PC-3 (cell line): ENCODE measurements around the gene TKT. TPM values are rescaled to one million over a fixed set of nuclear protein-coding genes. Genes with fewer than 3 reads are reported as not detected.

Experiments used
- ATAC-seq: fragments of 200-7000 bp; cut with Tn5 transposase; 2 replicates; pipeline ENCODE4 v1.9.1; 2020; ENCODE audit warnings: mild to moderate bottlenecking, moderate library complexity
- BruUV-seq: library from RNA; stranded (reverse); fragments of 400-500 nt; replicated peaks from 2 replicates; lab custom pipeline; 2021; lab: Mats Ljungman, UMichigan
- CTCF ChIA-PET: fragments of 300-600 bp; sonication (Branson Sonifier 250); formaldehyde crosslinking; loops from one replicate; lab custom pipeline; 2022; ENCODE audit warnings: antibody characterized with exemption; lab: Charles Lee
- POLR2A ChIA-PET: fragments of 300-600 bp; sonication (Branson Sonifier 250); formaldehyde crosslinking; loops from one replicate; lab custom pipeline; 2022; ENCODE audit warnings: antibody characterized with exemption; ENCODE audit not compliant: unreplicated experiment; lab: Charles Lee
- DNase-seq: peaks from one replicate; pipeline ENCODE4 v3.0.0-alpha.2; 2015
- H2AFZ ChIP-seq: fragments of 300-600 bp; sonication (generic); 2 replicates; pipeline ENCODE4 v1.6.0; 2016; ENCODE audit warnings: antibody characterized with exemption, low read length
- H3F3A ChIP-seq: fragments of 300-600 bp; sonication (generic); one replicate; pipeline ENCODE4 v1.6.0; 2017; ENCODE audit warnings: antibody characterized with exemption, low read length, control low read depth, mild to moderate bottlenecking; ENCODE audit not compliant: unreplicated experiment
- H3K27ac ChIP-seq: fragments of 300-600 bp; sonication (generic); 2 replicates; pipeline ENCODE4 v1.5.1; 2016; ENCODE audit warnings: mild to moderate bottlenecking, low read length
- H3K27me3 ChIP-seq: fragments of 300-600 bp; sonication (generic); 2 replicates; pipeline ENCODE4 v1.6.1; 2016; ENCODE audit warnings: low read length, mixed read lengths
- H3K36me3 ChIP-seq: fragments of 300-600 bp; sonication (generic); 2 replicates; pipeline ENCODE4 v1.6.1; 2016; ENCODE audit warnings: low read depth, mixed run types, low read length, mixed read lengths
- H3K4me1 ChIP-seq: fragments of 300-600 bp; sonication (generic); 2 replicates; pipeline ENCODE4 v1.5.1; 2016; ENCODE audit warnings: low read length; ENCODE audit not compliant: insufficient read depth
- H3K4me2 ChIP-seq: fragments of 300-600 bp; sonication (generic); 2 replicates; pipeline ENCODE4 v1.6.0; 2016; ENCODE audit warnings: low read length
- H3K4me3 ChIP-seq: fragments of 300-600 bp; sonication (generic); 2 replicates; pipeline ENCODE4 v1.5.1; 2016; ENCODE audit warnings: mild to moderate bottlenecking, low read length, mixed read lengths
- H3K79me2 ChIP-seq: fragments of 300-600 bp; sonication (generic); 2 replicates; pipeline ENCODE4 v1.6.1; 2017; ENCODE audit warnings: low read length, mixed read lengths
- H3K9ac ChIP-seq: fragments of 300-600 bp; sonication (generic); 2 replicates; pipeline ENCODE4 v1.6.0; 2016; ENCODE audit warnings: mild to moderate bottlenecking, low read length
- H3K9me2 ChIP-seq: fragments of 300-600 bp; sonication (generic); replicated peaks from 2 replicates; pipeline ENCODE4 v1.6.1; 2016; ENCODE audit warnings: mixed run types, low read length, mixed read lengths
- H3K9me3 ChIP-seq: fragments of 300-600 bp; sonication (generic); 2 replicates; pipeline ENCODE4 v1.6.1; 2016; ENCODE audit warnings: low read length, mixed read lengths
- H4K20me1 ChIP-seq: fragments of 300-600 bp; sonication (generic); 2 replicates; pipeline ENCODE4 v1.6.1; 2016; ENCODE audit warnings: low read length, mixed read lengths
- EZH2 ChIP-seq: fragments of 300-600 bp; sonication (generic); IDR thresholded peaks from one replicate; pipeline ENCODE4 v1.6.1; 2017; ENCODE audit warnings: antibody characterized with exemption, mild to moderate bottlenecking, low read length; ENCODE audit not compliant: unreplicated experiment
- EZH2phosphoT487 ChIP-seq: fragments of 300-600 bp; sonication (generic); IDR thresholded peaks from 2 replicates; pipeline ENCODE4 v1.6.1; 2018; ENCODE audit warnings: mild to moderate bottlenecking, antibody characterized with exemption, low read length, borderline replicate concordance
- intact Hi-C: fragments of 100-400 bp; cut with micrococcal nuclease; formaldehyde crosslinking; loops from 2 replicates; pipeline ENCODE4 v1.9.0; 2023
- total RNA-seq: library from RNA; depleted of rRNA; stranded (reverse); fragments of >200 nt; gene quantifications from 2 replicates; pipeline ENCODE4 v1.2.3, GENCODE V29; 2014
- TF ChIP-seq, protein P1 (sequence below): fragments of 300-600 bp; sonication (generic); conservative IDR thresholded peaks from 2 replicates; pipeline ENCODE4 v1.5.1; 2017; ENCODE audit warnings: antibody characterized with exemption, low read depth, mild to moderate bottlenecking, low read length

The TKT gene
- total RNA-seq, 1 experiment from 2014 or later: 486 TPM

- BruUV-seq: no TSS peak
- POLR2A ChIA-PET: no interaction called here
- intact Hi-C loops: loop anchor here (2.0 to 5.0 kb wide), 2 partner anchors 17 to 92 kb away; partner anchors contain the start of gene DCP1A
- peak overlapping the region; percentile 88 for H3K4me2 ChIP-seq
- no peak for DNase-seq
- peak overlapping the region; percentile 96 for H3K4me3 ChIP-seq
- no peaks in the 10 kb centered on the region for H3F3A ChIP-seq
- CTCF ChIA-PET: no interaction called here
- H3K9me2 ChIP-seq: no peaks in the 10 kb centered on the region
- peaks cover 57% of the 10 kb centered on the region for H3K79me2 ChIP-seq
- H3K4me1 ChIP-seq: peaks cover 30% of the 10 kb centered on the region
- ATAC-seq: peak; percentile 41
- peak overlapping the region; percentile 90 for H3K9ac ChIP-seq
- TF ChIP-seq EZH2phosphoT487: no peak
- TF ChIP-seq EZH2: no peak
- TF ChIP-seq, protein P1, sequence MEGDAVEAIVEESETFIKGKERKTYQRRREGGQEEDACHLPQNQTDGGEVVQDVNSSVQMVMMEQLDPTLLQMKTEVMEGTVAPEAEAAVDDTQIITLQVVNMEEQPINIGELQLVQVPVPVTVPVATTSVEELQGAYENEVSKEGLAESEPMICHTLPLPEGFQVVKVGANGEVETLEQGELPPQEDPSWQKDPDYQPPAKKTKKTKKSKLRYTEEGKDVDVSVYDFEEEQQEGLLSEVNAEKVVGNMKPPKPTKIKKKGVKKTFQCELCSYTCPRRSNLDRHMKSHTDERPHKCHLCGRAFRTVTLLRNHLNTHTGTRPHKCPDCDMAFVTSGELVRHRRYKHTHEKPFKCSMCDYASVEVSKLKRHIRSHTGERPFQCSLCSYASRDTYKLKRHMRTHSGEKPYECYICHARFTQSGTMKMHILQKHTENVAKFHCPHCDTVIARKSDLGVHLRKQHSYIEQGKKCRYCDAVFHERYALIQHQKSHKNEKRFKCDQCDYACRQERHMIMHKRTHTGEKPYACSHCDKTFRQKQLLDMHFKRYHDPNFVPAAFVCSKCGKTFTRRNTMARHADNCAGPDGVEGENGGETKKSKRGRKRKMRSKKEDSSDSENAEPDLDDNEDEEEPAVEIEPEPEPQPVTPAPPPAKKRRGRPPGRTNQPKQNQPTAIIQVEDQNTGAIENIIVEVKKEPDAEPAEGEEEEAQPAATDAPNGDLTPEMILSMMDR: no peak
- H3K9me3 ChIP-seq: no peaks in the 10 kb centered on the region
- H3K36me3 ChIP-seq: peaks cover 15% of the 10 kb centered on the region
- H3K27ac ChIP-seq: peak overlapping the region; percentile 50
- peak overlapping the region; percentile 60 for H2AFZ ChIP-seq
- peaks cover 47% of the 10 kb centered on the region for H4K20me1 ChIP-seq
- no peaks in the 10 kb centered on the region for H3K27me3 ChIP-seq
Observed at GRCh38 chr3:53255423-53255774, 423 bp downstream of the TKT start.

GRCh38 chr3:53254509-53255422 is 1.1 kb downstream of the TKT start:
- peaks cover 63% of the 10 kb centered on the region for H3K79me2 ChIP-seq
- peak overlapping the region; percentile 96 for H3K4me3 ChIP-seq
- peak overlapping the region; percentile 60 for H2AFZ ChIP-seq
- peak overlapping the region; percentile 50 for H3K27ac ChIP-seq
- TSS peak; percentile 58 for BruUV-seq
- peak overlapping the region; percentile 90 for H3K9ac ChIP-seq
- ATAC-seq (peak; percentile 65), DNase-seq (peak; percentile 71)
- CTCF ChIA-PET: interaction anchor here (0.6 kb wide), 1 partner anchor 94 kb away, joined by 3 read pairs; no protein-coding TSS in a partner anchor
- H3K27me3 ChIP-seq: no peaks in the 10 kb centered on the region
- peaks cover 15% of the 10 kb centered on the region for H3K36me3 ChIP-seq
- POLR2A ChIA-PET: interaction anchor here (0.5 kb wide), 1 partner anchor 126 kb away, joined by 3 read pairs; no protein-coding TSS in a partner anchor
- intact Hi-C loops: loop anchor here (2.0 to 5.0 kb wide), 2 partner anchors 16 to 93 kb away; partner anchors contain the start of gene DCP1A
- peak overlapping the region; percentile 88 for H3K4me2 ChIP-seq
- peaks cover 31% of the 10 kb centered on the region for H3K4me1 ChIP-seq
- TF ChIP-seq EZH2phosphoT487 (no peak), EZH2 (no peak)
- TF ChIP-seq, protein P1: no peak
- H3F3A ChIP-seq: no peaks in the 10 kb centered on the region
- peaks cover 53% of the 10 kb centered on the region for H4K20me1 ChIP-seq
- no peaks in the 10 kb centered on the region for H3K9me2 ChIP-seq
- H3K9me3 ChIP-seq: no peaks in the 10 kb centered on the region
